Naive thymus-derived CD8-positive, alpha-beta T cell (primary cell): ENCODE data around the gene ZNF280D. TPM values are rescaled to one million over a fixed set of nuclear protein-coding genes. Genes with fewer than 3 reads are reported as not detected.
"Not testable (repeated sequence)": the region's sequence is repeated elsewhere in the genome, so short reads cannot be mapped to it uniquely, and the experiment has no call there.

Source experiments
- ATAC-seq, 2 donors: fragments of 150-1000 bp; cut with Tn5 transposase in 1 of 2; sonication (Bioruptor Pico), chemical (Tn5 transposase) in 1 of 2; 1 replicate in 1 of 2; 2 replicates in 1 of 2; pipeline ENCODE4 v1.10.0; 2021; ENCODE audit warnings: mild to moderate bottlenecking in 2 of 2, moderate library complexity in 2 of 2
- POLR2A ChIA-PET: fragments of 350-600 bp; sonication (Branson Sonifier 250); formaldehyde crosslinking; loops from one replicate; lab custom pipeline; 2021; ENCODE audit warnings: antibody characterized with exemption; lab: Charles Lee
- DNase-seq, 10 donors: peaks; one replicate each; pipeline versions ENCODE4 v3.0.0 to v3.0.0-alpha.2; 2020 to 2022
- H3K27ac Mint-ChIP-seq, 10 donors: one replicate each; pipeline ENCODE4 v1.8.0; 2020 to 2022; ENCODE audit warnings: mild to moderate bottlenecking in 10 of 10, mixed read lengths in 10 of 10, moderate library complexity in 4 of 10, inconsistent platforms in 1 of 10
- H3K27me3 Mint-ChIP-seq, 5 donors: one replicate each; pipeline ENCODE4 v1.8.0; 2021 to 2022; ENCODE audit warnings: mixed read lengths in 5 of 5
- H3K36me3 Mint-ChIP-seq, 3 donors: one replicate each; pipeline ENCODE4 v1.8.0; 2020 to 2022; ENCODE audit warnings: mixed read lengths in 3 of 3, mild to moderate bottlenecking in 2 of 3, inconsistent platforms in 1 of 3
- H3K4me1 Mint-ChIP-seq, 4 donors: one replicate each; pipeline ENCODE4 v1.8.0; 2021 to 2022; ENCODE audit warnings: mixed read lengths in 4 of 4
- H3K4me3 Mint-ChIP-seq, 10 donors: one replicate each; pipeline ENCODE4 v1.8.0; 2020 to 2022; ENCODE audit warnings: mild to moderate bottlenecking in 10 of 10, mixed read lengths in 10 of 10, moderate library complexity in 6 of 10, inconsistent platforms in 1 of 10
- H3K9me3 Mint-ChIP-seq, 9 donors: one replicate each; pipeline ENCODE4 v1.8.0; 2020 to 2022; ENCODE audit warnings: mixed read lengths in 9 of 9, mild to moderate bottlenecking in 3 of 9, inconsistent platforms in 1 of 9, moderate library complexity in 1 of 9
- polyA plus RNA-seq, 3 donors: library from polyadenylated mRNA; unstranded; fragments of 300-500 nt; fragmentation: Illumina TruSeq; gene quantifications; one replicate each; pipeline ENCODE4 v1.2.3, GENCODE V29; 2021
- total RNA-seq, 8 experiments: library from RNA in 2 of 8; stranded (reverse) in 2 of 8; gene quantifications; one replicate each; pipeline ENCODE4 v1.2.3 and lab custom pipeline; 2021 to 2026

Gene ZNF280D
- total and polyA plus RNA-seq, 5 experiments from 2014 or later = 10.6 to 51.1 (median 14.4) TPM

- peaks cover 0 to 6% (median 0%) of the 10 kb centered on the region in 9 donors for H3K9me3 Mint-ChIP-seq
- H3K27ac Mint-ChIP-seq = peak overlapping the region in 5 of 10 donors; percentile 23 to 83 (median 73)
- peak in 3 of 10 donors; percentile 26 to 47 (median 41) for DNase-seq
- POLR2A ChIA-PET = interaction anchor here (1.2 kb wide), 1 partner anchor 11 kb away, joined by 3 read pairs; no protein-coding TSS in a partner anchor
- no peaks in the 10 kb centered on the region for H3K27me3 Mint-ChIP-seq
- peak overlapping the region in 9 of 10 donors; percentile 3 to 74 (median 63) for H3K4me3 Mint-ChIP-seq
- peaks cover 28 to 75% (median 67%) of the 10 kb centered on the region in 4 donors for H3K4me1 Mint-ChIP-seq
- H3K36me3 Mint-ChIP-seq = peaks cover 10 to 24% (median 16%) of the 10 kb centered on the region in 3 donors
- peak; percentile 87 to 95 for ATAC-seq
Measured at GRCh38 chr15:56725386-56725785, 7.9 kb downstream of the ZNF280D start.

GRCh38 chr15:56724232-56724631, 9.1 kb downstream of the ZNF280D start:
- ATAC-seq (peak in 1 of 2 donors; percentile 33), DNase-seq (no peak)
- Mint-ChIP-seq H3K27me3 (no peaks in the 10 kb centered on the region), H3K36me3 (peaks cover 13 to 21% (median 20%) of the 10 kb centered on the region in 3 donors), H3K9me3 (peaks cover 0 to 6% (median 0%) of the 10 kb centered on the region in 9 donors), H3K4me3 (peak overlapping the region in 5 of 10 donors; percentile 24 to 50 (median 30)), H3K4me1 (peaks cover 33 to 76% (median 71%) of the 10 kb centered on the region in 4 donors), H3K27ac (peak overlapping the region in 9 of 10 donors; percentile 5 to 69 (median 35))
- POLR2A ChIA-PET = no interaction called here

- POLR2A ChIA-PET = no interaction called here
- Mint-ChIP-seq H3K4me3 (peak overlapping the region in 5 of 10 donors; percentile 1 to 50 (median 24)), H3K36me3 (peaks cover 13 to 21% (median 20%) of the 10 kb centered on the region in 3 donors), H3K27me3 (no peaks in the 10 kb centered on the region), H3K27ac (peak overlapping the region in 5 of 10 donors; percentile 8 to 68 (median 16)), H3K9me3 (peaks cover 0 to 6% (median 0%) of the 10 kb centered on the region in 9 donors), H3K4me1 (peaks cover 34 to 76% (median 71%) of the 10 kb centered on the region in 4 donors)
- DNase-seq = no peak
- ATAC-seq = no peak
Measured at GRCh38 chr15:56723787-56724186, 9.5 kb downstream of the ZNF280D start.

- DNase-seq (no peak), ATAC-seq (no peak)
- H3K36me3 Mint-ChIP-seq = peaks cover 9 to 14% (median 13%) of the 10 kb centered on the region in 3 donors
- peak overlapping the region in 2 of 10 donors; percentile 25 to 43 for H3K27ac Mint-ChIP-seq
- H3K4me3 Mint-ChIP-seq = peak overlapping the region in 2 of 10 donors; percentile 1 to 20
- peaks cover 0 to 6% (median 0%) of the 10 kb centered on the region in 9 donors for H3K9me3 Mint-ChIP-seq
- no peaks in the 10 kb centered on the region for H3K27me3 Mint-ChIP-seq
- POLR2A ChIA-PET = no interaction called here
- peaks cover 40 to 77% (median 69%) of the 10 kb centered on the region in 4 donors for H3K4me1 Mint-ChIP-seq
Measured at GRCh38 chr15:56719774-56720555, 13.3 kb downstream of the ZNF280D start.

- peaks cover 36 to 69% (median 61%) of the 10 kb centered on the region in 4 donors for H3K4me1 Mint-ChIP-seq
- no peak for DNase-seq
- POLR2A ChIA-PET = no interaction called here
- H3K27me3 Mint-ChIP-seq = no peaks in the 10 kb centered on the region
- peak overlapping the region in 8 of 10 donors; percentile 6 to 65 (median 38) for H3K4me3 Mint-ChIP-seq
- peak overlapping the region in 3 of 10 donors; percentile 43 to 54 (median 43) for H3K27ac Mint-ChIP-seq
- H3K9me3 Mint-ChIP-seq = peaks cover 0 to 6% (median 0%) of the 10 kb centered on the region in 9 donors
- ATAC-seq = no peak
- H3K36me3 Mint-ChIP-seq = peaks cover 7 to 14% (median 13%) of the 10 kb centered on the region in 3 donors
Measured at GRCh38 chr15:56719021-56719612, 14.2 kb downstream of the ZNF280D start.

- Mint-ChIP-seq H3K4me3 (peak overlapping the region in 5 of 10 donors; percentile 2 to 33 (median 9)), H3K9me3 (peaks cover 0 to 6% (median 0%) of the 10 kb centered on the region in 9 donors), H3K27me3 (no peaks in the 10 kb centered on the region), H3K27ac (peak overlapping the region in 3 of 10 donors; percentile 4 to 54 (median 43)), H3K4me1 (peaks cover 31 to 64% (median 56%) of the 10 kb centered on the region in 4 donors), H3K36me3 (peaks cover 2 to 14% (median 13%) of the 10 kb centered on the region in 3 donors)
- ATAC-seq (no peak), DNase-seq (no peak)
- POLR2A ChIA-PET = no interaction called here
Measured at GRCh38 chr15:56718560-56718959, 14.7 kb downstream of the ZNF280D start.

- H3K27me3 Mint-ChIP-seq = no peaks in the 10 kb centered on the region
- DNase-seq (no peak), ATAC-seq (no peak)
- H3K27ac Mint-ChIP-seq = peak overlapping the region in 1 of 10 donors; percentile 5
- H3K36me3 Mint-ChIP-seq = peaks cover 2 to 12% (median 7%) of the 10 kb centered on the region in 3 donors
- POLR2A ChIA-PET = no interaction called here
- H3K4me3 Mint-ChIP-seq = no peak overlapping the region
- H3K4me1 Mint-ChIP-seq = peaks cover 27 to 51% (median 42%) of the 10 kb centered on the region in 4 donors
- H3K9me3 Mint-ChIP-seq = peaks cover 0 to 5% (median 0%) of the 10 kb centered on the region in 9 donors
Measured at GRCh38 chr15:56716334-56716733, 17.0 kb downstream of the ZNF280D start.

- peaks cover 0 to 2% (median 0%) of the 10 kb centered on the region in 9 donors for H3K9me3 Mint-ChIP-seq
- peaks cover 2 to 6% (median 2%) of the 10 kb centered on the region in 3 donors for H3K36me3 Mint-ChIP-seq
- no peaks in the 10 kb centered on the region for H3K27me3 Mint-ChIP-seq
- H3K4me1 Mint-ChIP-seq = peaks cover 22 to 45% (median 36%) of the 10 kb centered on the region in 4 donors
- no peak for ATAC-seq
- no peak overlapping the region for H3K4me3 Mint-ChIP-seq
- POLR2A ChIA-PET = no interaction called here
- no peak overlapping the region for H3K27ac Mint-ChIP-seq
- DNase-seq = no peak
Measured at GRCh38 chr15:56715220-56715619, 18.1 kb downstream of the ZNF280D start.

- H3K27ac Mint-ChIP-seq, H3K27me3 Mint-ChIP-seq, POLR2A ChIA-PET, ATAC-seq, H3K4me3 Mint-ChIP-seq, H3K9me3 Mint-ChIP-seq, H3K4me1 Mint-ChIP-seq, DNase-seq: not testable (repeated sequence)
- H3K36me3 Mint-ChIP-seq = peaks cover 0 to 23% (median 2%) of the 10 kb centered on the region in 3 donors
Measured at GRCh38 chr15:56709502-56709901, 23.8 kb downstream of the ZNF280D start.

GRCh38 chr15:56699743-56700142, 33.6 kb downstream of the ZNF280D start:
- DNase-seq (no peak), ATAC-seq (no peak)
- Mint-ChIP-seq H3K4me1 (peaks cover 0 to 3% (median 0%) of the 10 kb centered on the region in 4 donors), H3K9me3 (no peaks in the 10 kb centered on the region), H3K4me3 (no peak overlapping the region), H3K27me3 (no peaks in the 10 kb centered on the region), H3K27ac (no peak overlapping the region), H3K36me3 (peaks cover 14 to 67% (median 47%) of the 10 kb centered on the region in 3 donors)
- POLR2A ChIA-PET = no interaction called here

- Mint-ChIP-seq H3K4me1 (peaks cover 0 to 3% (median 0%) of the 10 kb centered on the region in 4 donors), H3K36me3 (peaks cover 9 to 64% (median 38%) of the 10 kb centered on the region in 3 donors), H3K4me3 (no peak overlapping the region), H3K9me3 (no peaks in the 10 kb centered on the region), H3K27ac (no peak overlapping the region), H3K27me3 (no peaks in the 10 kb centered on the region)
- POLR2A ChIA-PET = no interaction called here
- ATAC-seq = no peak
- DNase-seq = no peak
Measured at GRCh38 chr15:56698270-56698669, 35.0 kb downstream of the ZNF280D start.

GRCh38 chr15:56693761-56694160, 39.5 kb downstream of the ZNF280D start:
- Mint-ChIP-seq H3K27ac (no peak overlapping the region), H3K27me3 (no peaks in the 10 kb centered on the region), H3K36me3 (peaks cover 0 to 38% (median 18%) of the 10 kb centered on the region in 3 donors), H3K4me1 (no peaks in the 10 kb centered on the region), H3K4me3 (no peak overlapping the region), H3K9me3 (no peaks in the 10 kb centered on the region)
- DNase-seq = no peak
- no peak for ATAC-seq
- POLR2A ChIA-PET = no interaction called here
